Measurements from ENCODE around the gene KCTD5.

KCTD5 gene

DNA sequence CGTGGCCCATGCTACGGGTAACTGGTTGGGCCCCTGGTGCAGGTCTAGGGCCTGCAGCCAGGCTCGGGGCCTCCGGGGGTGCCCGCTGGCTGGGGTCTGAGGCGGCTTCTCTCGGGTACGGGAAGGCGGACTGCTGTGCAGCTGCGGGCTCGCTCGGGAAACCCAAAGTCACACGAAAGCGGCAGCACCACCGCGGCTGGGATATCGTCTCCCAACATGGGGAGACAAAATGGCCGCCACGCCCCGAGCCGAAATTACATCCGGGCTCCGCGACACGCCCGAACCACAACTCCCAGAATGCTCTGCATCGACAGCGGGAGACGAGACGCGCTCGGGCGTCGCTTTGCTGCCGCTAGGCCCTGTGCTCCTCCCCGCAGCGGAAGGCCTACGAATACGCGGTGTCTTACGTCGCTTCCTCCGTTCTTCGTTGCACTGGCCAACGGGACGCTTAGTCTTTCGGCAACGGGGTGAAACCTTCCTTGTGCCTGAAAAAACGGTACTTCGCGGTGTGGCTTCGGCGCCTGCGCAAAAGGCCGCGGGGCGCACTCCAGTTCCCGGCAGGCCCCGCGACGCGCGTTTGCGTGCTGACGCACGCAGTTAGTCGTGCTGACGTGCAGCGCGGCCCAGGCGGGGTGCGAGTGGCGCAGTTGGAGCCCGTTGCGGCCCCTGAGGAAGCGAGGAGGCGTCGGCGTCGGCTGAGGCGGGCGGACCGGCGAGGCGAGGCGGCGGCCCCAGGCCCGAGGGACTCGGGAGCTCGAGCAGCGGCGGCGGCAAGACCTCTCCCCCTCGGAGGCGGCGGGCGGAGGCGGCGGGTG lies 69.9 kb downstream of the KCTD5 start, which contains the start of gene SRRM2:
Gene SRRM2, plus strand, starts transcription at position 604 of the 815 bp plus-strand sequence. CDS start 3,727 bp downstream, outside the sequence.
- DNase-seq (ENCODE audit: low spot score) = peak; percentile 93

- peak; percentile 81 for DNase-seq (ENCODE audit: low spot score)
Observed at GRCh38 chr16:2752850-2753732, 70.8 kb downstream of the KCTD5 start.

- DNase-seq (ENCODE audit: low spot score) = no peak
Observed at GRCh38 chr16:2753733-2754020, 71.4 kb downstream of the KCTD5 start.

- no peak for DNase-seq (ENCODE audit: low spot score)
Observed at GRCh38 chr16:2755158-2755557, 72.8 kb downstream of the KCTD5 start.

DNA sequence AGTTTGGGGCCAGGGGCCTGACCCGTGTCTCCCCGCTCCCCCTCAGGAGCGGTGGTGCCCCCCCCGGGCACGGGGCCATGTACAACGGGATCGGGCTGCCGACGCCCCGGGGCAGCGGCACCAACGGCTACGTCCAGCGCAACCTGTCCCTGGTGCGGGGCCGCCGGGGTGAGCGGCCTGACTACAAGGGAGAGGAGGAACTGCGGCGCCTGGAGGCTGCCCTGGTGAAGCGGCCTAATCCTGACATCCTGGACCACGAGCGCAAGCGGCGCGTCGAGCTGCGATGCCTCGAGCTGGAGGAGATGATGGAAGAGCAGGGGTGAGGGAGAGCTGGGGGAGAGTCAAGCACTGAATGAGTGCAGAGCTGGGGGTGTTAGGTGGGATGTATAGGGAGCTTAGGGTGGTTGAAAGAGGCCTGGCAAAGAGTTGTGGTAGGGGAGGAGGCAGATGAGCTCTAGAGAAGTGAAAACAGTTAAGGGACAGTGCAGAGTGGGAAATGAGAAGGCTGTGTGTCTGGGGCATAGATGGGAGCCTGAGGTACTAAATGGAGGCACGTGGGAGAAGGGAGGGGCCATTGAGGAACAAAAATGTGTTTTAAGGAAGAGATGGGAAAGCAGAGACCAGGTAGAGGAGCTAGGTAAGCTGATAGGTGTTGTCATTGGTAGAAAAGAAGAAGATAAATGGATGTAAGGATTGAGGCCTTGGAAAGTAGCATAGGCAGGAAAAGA lies 74.1 kb downstream of the KCTD5 start:
- no peak for DNase-seq (ENCODE audit: low spot score)

DNA sequence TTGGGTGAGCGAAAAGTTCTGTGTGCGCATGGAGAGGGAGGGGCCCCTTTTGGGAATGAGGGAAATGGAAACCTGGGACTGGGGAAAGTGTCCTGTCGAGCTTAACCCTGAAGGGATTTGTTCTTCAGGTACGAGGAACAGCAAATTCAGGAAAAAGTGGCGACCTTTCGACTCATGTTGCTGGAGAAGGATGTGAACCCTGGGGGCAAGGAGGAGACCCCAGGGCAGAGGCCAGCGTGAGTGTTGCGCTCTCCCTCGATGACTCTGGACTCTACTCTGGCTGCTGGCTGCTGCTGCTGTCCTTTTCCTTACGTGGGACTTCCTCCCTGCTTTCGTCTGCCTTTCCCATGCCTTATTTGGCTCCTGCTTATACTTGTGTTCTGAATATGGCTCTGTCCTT lies 75.0 kb downstream of the KCTD5 start:
- DNase-seq (ENCODE audit: low spot score) = no peak

All from HuH-7.5 (cell line).